Measurements from ENCODE around the gene TCF7L2.

TCF7L2 gene

DNA sequence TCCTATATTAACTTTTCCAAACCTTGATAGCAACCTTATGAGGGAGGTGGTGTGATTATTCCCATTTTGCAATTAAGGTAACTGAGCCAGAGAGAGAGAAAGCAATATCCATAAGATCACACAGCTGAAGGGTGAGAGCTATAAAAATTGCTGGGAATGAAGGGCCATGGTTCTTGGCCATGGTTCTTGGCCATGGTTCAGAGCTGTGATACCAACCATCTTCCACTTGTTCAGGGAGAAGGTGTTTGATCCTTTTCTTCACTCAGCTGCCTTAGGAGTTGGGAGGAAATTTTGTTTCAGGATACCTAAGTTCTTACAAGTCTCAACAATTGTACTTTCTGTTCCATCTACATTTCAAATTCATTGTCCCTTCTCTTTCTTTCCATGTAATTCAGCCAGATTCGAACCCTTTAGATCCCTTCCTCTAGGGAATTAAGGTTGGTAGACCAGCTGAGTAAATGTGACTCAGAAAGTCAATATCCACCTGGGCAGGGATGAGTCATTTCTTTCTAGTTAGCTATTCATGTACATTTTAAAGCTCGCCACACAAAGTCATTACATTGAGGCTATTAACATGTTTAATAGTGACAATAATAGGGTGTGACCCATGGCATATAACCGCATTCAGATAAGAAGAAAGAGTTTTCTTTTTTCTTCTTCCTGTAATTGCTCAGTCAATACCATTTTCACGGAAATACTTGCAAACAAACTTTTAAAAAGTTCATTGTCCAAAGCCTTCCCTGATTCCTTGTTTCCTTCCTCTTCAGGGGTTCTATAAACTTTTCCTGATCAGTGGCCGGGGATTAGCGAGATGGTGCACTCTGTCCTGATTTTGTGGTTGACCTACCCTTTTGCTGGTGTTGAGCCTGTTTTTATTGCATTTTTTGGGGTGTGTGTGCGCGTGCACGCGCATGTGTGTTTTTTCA, 143.4 kb downstream of the TCF7L2 start:
- FAIRE-seq: no peak
- no peak for DNase-seq (ENCODE audit: insufficient read length, low spot score)
- TF ChIP-seq, protein P1, sequence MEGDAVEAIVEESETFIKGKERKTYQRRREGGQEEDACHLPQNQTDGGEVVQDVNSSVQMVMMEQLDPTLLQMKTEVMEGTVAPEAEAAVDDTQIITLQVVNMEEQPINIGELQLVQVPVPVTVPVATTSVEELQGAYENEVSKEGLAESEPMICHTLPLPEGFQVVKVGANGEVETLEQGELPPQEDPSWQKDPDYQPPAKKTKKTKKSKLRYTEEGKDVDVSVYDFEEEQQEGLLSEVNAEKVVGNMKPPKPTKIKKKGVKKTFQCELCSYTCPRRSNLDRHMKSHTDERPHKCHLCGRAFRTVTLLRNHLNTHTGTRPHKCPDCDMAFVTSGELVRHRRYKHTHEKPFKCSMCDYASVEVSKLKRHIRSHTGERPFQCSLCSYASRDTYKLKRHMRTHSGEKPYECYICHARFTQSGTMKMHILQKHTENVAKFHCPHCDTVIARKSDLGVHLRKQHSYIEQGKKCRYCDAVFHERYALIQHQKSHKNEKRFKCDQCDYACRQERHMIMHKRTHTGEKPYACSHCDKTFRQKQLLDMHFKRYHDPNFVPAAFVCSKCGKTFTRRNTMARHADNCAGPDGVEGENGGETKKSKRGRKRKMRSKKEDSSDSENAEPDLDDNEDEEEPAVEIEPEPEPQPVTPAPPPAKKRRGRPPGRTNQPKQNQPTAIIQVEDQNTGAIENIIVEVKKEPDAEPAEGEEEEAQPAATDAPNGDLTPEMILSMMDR (IDR thresholded peaks at IDR 0.05; ENCODE audit: insufficient read depth, missing control alignments): no peak

DNA sequence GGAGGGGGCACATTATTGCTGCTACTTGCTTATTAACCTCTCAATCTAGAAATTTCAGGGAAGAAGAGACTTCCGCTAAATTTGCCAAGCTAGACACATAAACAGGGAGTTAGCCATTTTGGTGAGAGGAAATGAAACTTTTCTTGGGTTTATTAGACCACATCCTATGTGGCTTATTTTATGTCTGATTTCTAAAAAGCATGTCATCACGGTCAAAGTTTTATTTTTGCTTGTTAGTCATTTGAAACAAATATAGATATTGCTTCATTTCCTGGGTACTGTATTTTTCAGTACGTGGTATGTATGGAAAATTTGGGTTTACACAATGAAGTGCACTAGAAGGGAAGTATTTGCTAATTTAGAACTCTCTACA, 144.1 kb downstream of the TCF7L2 start:
- TF ChIP-seq, protein P1 (IDR thresholded peaks at IDR 0.05; ENCODE audit: insufficient read depth, missing control alignments): no peak
- DNase-seq (ENCODE audit: insufficient read length, low spot score) (no peak), FAIRE-seq (no peak)

GRCh38 chr10:113095419-113096127, 145.5 kb downstream of the TCF7L2 start:
- no peak for DNase-seq (ENCODE audit: insufficient read length, low spot score)
- no peak for FAIRE-seq
- TF ChIP-seq, protein P1 (IDR thresholded peaks at IDR 0.05; ENCODE audit: insufficient read depth, missing control alignments): no peak

GRCh38 chr10:113096128-113096996, 146.3 kb downstream of the TCF7L2 start:
- TF ChIP-seq, protein P1 (IDR thresholded peaks at IDR 0.05; ENCODE audit: insufficient read depth, missing control alignments): no peak
- FAIRE-seq (no peak), DNase-seq (ENCODE audit: insufficient read length, low spot score) (no peak)

DNA sequence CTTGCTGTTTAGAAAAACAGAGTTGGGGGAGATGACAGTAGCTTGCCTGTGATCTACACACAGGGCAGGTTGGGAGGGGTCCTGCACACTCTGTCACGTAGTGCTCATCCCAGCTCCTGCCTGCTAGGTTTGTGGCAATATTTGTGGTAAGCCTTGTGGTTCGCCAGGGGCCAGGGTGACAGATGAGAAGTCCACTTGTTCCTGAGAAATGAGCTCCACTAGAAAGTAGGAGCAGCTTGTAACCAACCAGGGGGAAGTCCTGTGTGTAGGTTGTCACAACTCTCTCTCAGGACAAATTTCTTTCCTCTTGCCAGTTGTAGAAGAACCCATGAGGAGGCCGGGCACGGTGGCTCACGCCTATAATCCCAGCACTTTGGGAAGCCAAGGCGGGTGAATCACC, 147.0 kb downstream of the TCF7L2 start:
- FAIRE-seq: no peak
- TF ChIP-seq, protein P1 (IDR thresholded peaks at IDR 0.05; ENCODE audit: insufficient read depth, missing control alignments): no peak
- no peak for DNase-seq (ENCODE audit: insufficient read length, low spot score)

DNA sequence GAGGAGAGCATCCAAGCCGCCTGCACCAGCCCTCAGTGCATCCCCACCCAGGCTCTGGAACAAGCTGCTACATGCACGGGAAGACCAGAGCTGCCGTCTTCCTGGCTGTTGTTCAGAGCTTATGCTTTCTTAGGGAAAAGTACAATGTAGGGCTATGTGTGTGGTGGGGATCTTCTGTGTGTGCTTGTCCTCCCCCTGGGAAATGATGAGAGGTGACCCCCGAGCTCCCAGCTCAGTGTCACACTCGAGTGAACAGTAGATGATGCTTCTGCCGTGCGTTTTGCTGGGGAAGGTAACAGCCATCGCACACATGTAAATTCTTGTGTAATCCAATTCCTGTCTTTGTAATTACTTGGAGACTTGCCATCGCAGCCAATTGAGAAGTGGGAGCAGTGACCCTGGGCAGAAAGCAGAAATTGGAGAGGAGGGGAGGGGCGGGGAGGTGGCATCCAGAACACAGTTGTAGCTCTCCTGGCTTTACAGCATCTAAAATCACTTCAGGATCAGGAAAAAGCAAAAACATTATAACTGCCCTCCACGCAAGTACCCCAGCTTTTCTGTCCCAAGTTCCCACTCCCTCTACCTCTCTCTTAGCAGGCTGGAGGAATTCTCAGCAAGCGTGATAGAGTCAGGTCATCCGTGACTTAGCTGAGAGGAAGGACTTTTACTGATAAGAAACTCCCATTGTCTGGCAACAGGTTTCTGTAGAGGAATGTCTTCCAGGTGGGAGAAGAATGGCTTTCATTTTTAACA, 149.6 kb downstream of the TCF7L2 start:
- FAIRE-seq (no peak), DNase-seq (ENCODE audit: insufficient read length, low spot score) (no peak)
- TF ChIP-seq, protein P1 (IDR thresholded peaks at IDR 0.05; ENCODE audit: insufficient read depth, missing control alignments): no peak
